Measurements from ENCODE around the gene GLCCI1.

GLCCI1 gene

GRCh38 chr7:8130663-8131062, 162.1 kb downstream of the GLCCI1 start:
- DNase-seq (ENCODE audit: low read depth), result no peak

GRCh38 chr7:8131694-8132605, 163.4 kb downstream of the GLCCI1 start:
- no peak for DNase-seq (ENCODE audit: low read depth)

GRCh38 chr7:8133188-8133848, 164.7 kb downstream of the GLCCI1 start:
- DNase-seq (ENCODE audit: low read depth), result no peak

DNA sequence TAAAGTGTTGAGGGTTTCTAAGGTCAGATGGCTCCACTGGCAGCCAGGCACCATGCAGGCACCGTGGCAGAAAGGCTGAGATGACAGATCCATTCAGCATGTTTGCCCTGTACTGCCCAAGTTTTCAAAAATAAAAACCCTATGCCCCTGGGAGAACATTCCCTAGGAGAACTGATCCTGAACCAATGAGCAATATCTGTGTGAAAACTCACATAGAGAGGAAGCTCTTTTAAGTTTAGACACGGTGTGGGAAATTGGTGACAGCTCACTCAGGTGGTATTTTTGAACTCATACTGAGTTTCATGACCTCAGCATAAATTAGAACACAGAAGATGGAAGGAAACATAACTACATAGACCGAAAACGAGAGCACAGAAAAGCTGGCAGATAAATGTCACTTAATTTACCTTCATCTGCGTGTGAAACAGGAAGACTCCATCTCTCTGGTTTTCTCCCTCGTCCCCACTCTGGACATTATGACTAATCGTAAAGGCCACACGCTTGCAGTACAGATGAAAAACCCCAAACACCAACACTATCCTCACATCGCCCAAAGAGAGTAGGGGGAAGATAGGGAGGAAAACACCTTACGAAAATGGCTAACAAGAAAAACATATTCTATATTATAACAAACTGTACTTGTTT, 165.6 kb downstream of the GLCCI1 start:
- DNase-seq (ENCODE audit: low read depth), result no peak

DNA sequence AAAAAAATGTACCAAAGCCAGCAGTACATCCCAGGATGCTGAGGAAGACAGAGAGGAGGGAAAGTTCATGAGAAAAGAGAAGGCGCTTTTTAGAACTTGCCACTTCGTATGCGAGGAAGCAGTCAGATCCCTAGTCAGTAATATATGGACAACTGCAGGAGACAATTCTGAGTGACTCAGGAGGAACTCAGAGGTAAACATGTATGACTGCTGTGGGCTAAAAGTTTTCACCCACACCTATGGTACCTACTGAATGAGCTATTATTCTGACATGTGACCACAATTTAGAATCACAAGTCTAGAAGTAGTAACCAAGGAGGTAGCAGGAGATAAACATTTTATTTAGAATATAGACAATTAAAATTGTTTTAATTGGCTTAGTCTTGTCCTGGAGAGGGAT, 166.8 kb downstream of the GLCCI1 start:
- no peak for DNase-seq (ENCODE audit: low read depth)

GRCh38 chr7:8136051-8136730, 167.6 kb downstream of the GLCCI1 start:
- no peak for DNase-seq (ENCODE audit: low read depth)

Measured in activated T-helper 1 cell treated with Interleukin-2 at 50 U/mL for 16 hours (primary cell).